ENCODE results near the gene UST.

Gene UST

DNA sequence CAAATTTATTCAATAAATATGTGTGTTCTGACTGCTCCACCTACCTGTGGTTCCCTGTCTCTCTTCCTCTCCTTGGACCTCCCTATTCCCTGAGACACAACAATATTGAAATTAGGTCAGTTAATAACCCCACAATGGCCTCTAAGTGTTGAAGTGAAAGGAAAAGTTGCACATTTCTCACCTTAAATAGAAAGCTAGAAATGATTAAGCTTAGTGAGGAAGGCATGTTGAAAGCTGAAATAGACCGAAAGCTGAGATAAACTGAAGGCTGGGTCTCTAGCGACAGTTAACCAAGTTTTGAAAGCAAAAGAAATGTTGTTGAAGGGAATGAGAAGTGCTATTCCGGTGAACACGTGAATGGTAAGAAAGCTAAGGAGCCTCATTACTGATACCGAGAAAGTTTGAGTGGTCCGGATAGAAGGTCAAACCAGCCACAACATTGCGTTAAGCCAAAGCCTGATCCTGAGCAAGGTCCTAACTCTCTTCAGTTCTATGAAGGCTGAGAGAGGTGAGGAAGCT is 34.1 kb downstream of the UST start:
- H2AFZ ChIP-seq (ENCODE audit: low read depth, low read length, severe bottlenecking) = no peak overlapping the region
- H3K79me2 ChIP-seq (ENCODE audit: insufficient read depth, low read length) = no peaks in the 10 kb centered on the region
- TF ChIP-seq, protein P1, sequence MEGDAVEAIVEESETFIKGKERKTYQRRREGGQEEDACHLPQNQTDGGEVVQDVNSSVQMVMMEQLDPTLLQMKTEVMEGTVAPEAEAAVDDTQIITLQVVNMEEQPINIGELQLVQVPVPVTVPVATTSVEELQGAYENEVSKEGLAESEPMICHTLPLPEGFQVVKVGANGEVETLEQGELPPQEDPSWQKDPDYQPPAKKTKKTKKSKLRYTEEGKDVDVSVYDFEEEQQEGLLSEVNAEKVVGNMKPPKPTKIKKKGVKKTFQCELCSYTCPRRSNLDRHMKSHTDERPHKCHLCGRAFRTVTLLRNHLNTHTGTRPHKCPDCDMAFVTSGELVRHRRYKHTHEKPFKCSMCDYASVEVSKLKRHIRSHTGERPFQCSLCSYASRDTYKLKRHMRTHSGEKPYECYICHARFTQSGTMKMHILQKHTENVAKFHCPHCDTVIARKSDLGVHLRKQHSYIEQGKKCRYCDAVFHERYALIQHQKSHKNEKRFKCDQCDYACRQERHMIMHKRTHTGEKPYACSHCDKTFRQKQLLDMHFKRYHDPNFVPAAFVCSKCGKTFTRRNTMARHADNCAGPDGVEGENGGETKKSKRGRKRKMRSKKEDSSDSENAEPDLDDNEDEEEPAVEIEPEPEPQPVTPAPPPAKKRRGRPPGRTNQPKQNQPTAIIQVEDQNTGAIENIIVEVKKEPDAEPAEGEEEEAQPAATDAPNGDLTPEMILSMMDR (IDR thresholded peaks at IDR 0.05; ENCODE audit: insufficient read depth, low read length, poor library complexity, severe bottlenecking) = no peak
- TF ChIP-seq EZH2phosphoT487 (conservative IDR thresholded peaks at IDR 0.05; ENCODE audit: low read length) = no peak
- no peaks in the 10 kb centered on the region for H3K9me2 ChIP-seq (replicated peaks; ENCODE audit: insufficient read depth, low read length)
- H4K20me1 ChIP-seq (ENCODE audit: low read depth, low read length) = no peaks in the 10 kb centered on the region
- no peaks in the 10 kb centered on the region for H3K36me3 ChIP-seq (ENCODE audit: low read length)
- H3K4me3 ChIP-seq (ENCODE audit: insufficient read depth, low read length, poor library complexity, severe bottlenecking) = no peak overlapping the region
- H3F3A ChIP-seq (ENCODE audit: insufficient read depth) = no peaks in the 10 kb centered on the region
- no peak overlapping the region for H3K9ac ChIP-seq (ENCODE audit: low read length)
- H3K27me3 ChIP-seq (ENCODE audit: low read length) = no peaks in the 10 kb centered on the region
- no peaks in the 10 kb centered on the region for H3K9me3 ChIP-seq (ENCODE audit: insufficient read depth, low read length)
- H3K27ac ChIP-seq (ENCODE audit: low read depth, low read length) = no peak overlapping the region
- no peak overlapping the region for H3K4me2 ChIP-seq (ENCODE audit: low read depth, low read length, poor library complexity, severe bottlenecking)

DNA sequence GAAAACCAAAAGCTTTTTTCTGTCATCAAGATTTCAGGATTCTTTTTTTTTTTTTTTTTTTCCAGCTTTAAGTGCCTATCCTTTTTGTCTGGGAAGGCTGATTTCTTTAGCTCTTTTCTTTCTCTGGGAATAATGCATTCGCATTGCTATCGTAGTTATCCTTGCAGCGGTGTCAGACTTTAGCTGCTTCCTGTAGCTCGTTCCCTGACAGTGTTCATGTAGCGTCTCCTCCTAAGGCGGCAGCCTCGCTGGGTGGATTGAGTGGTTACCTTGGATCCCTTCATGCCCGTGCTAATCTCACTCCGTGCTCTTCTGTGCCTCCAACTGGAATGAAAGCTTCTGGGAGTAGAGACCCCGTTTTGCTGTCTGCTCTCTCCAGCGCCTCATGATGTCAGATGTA is 43.1 kb downstream of the UST start:
- H3F3A ChIP-seq (ENCODE audit: insufficient read depth) = no peaks in the 10 kb centered on the region
- TF ChIP-seq, protein P1 (IDR thresholded peaks at IDR 0.05; ENCODE audit: insufficient read depth, low read length, poor library complexity, severe bottlenecking) = no peak
- no peak for TF ChIP-seq EZH2phosphoT487 (conservative IDR thresholded peaks at IDR 0.05; ENCODE audit: low read length)
- no peaks in the 10 kb centered on the region for H3K9me3 ChIP-seq (ENCODE audit: insufficient read depth, low read length)
- H3K36me3 ChIP-seq (ENCODE audit: low read length) = no peaks in the 10 kb centered on the region
- no peak overlapping the region for H2AFZ ChIP-seq (ENCODE audit: low read depth, low read length, severe bottlenecking)
- H3K27me3 ChIP-seq (ENCODE audit: low read length) = no peaks in the 10 kb centered on the region
- H3K4me3 ChIP-seq (ENCODE audit: insufficient read depth, low read length, poor library complexity, severe bottlenecking) = no peak overlapping the region
- H3K9ac ChIP-seq (ENCODE audit: low read length) = no peak overlapping the region
- no peaks in the 10 kb centered on the region for H4K20me1 ChIP-seq (ENCODE audit: low read depth, low read length)
- H3K79me2 ChIP-seq (ENCODE audit: insufficient read depth, low read length) = no peaks in the 10 kb centered on the region
- no peak overlapping the region for H3K27ac ChIP-seq (ENCODE audit: low read depth, low read length)
- H3K9me2 ChIP-seq (replicated peaks; ENCODE audit: insufficient read depth, low read length) = no peaks in the 10 kb centered on the region
- H3K4me2 ChIP-seq (ENCODE audit: low read depth, low read length, poor library complexity, severe bottlenecking) = no peak overlapping the region

DNA sequence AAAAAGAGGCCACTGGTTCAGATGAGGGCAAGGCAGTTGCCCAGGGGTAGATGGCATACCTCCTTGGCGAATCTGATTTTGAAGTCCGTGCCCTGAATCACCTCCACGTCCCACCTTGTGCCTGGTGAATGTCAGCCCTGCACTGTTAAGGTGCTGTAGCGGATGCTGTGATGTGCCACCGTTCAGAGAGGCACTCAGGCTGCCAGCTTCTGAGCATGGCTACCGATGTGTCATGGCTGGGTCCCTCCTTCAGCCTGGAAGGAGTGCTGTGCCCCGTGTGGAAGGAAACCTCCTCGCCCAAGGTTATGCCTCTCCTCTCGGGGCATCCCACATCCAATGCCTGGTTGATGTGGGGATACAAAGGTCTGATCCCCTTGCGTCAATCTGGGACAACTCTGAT is 43.6 kb downstream of the UST start:
- no peaks in the 10 kb centered on the region for H3K9me2 ChIP-seq (replicated peaks; ENCODE audit: insufficient read depth, low read length)
- H3K79me2 ChIP-seq (ENCODE audit: insufficient read depth, low read length) = no peaks in the 10 kb centered on the region
- no peaks in the 10 kb centered on the region for H3K27me3 ChIP-seq (ENCODE audit: low read length)
- no peaks in the 10 kb centered on the region for H3K9me3 ChIP-seq (ENCODE audit: insufficient read depth, low read length)
- H2AFZ ChIP-seq (ENCODE audit: low read depth, low read length, severe bottlenecking) = no peak overlapping the region
- no peaks in the 10 kb centered on the region for H3K36me3 ChIP-seq (ENCODE audit: low read length)
- no peak overlapping the region for H3K4me2 ChIP-seq (ENCODE audit: low read depth, low read length, poor library complexity, severe bottlenecking)
- H3K27ac ChIP-seq (ENCODE audit: low read depth, low read length) = no peak overlapping the region
- H4K20me1 ChIP-seq (ENCODE audit: low read depth, low read length) = no peaks in the 10 kb centered on the region
- no peak for TF ChIP-seq EZH2phosphoT487 (conservative IDR thresholded peaks at IDR 0.05; ENCODE audit: low read length)
- TF ChIP-seq, protein P1 (IDR thresholded peaks at IDR 0.05; ENCODE audit: insufficient read depth, low read length, poor library complexity, severe bottlenecking) = no peak
- H3F3A ChIP-seq (ENCODE audit: insufficient read depth) = no peaks in the 10 kb centered on the region
- H3K9ac ChIP-seq (ENCODE audit: low read length) = no peak overlapping the region
- H3K4me3 ChIP-seq (ENCODE audit: insufficient read depth, low read length, poor library complexity, severe bottlenecking) = no peak overlapping the region

Data from SU-DHL-6 (cell line).